H9 (cell line): ENCODE results near the gene MAP1S. TPM values are rescaled to one million over a fixed set of nuclear protein-coding genes. Genes with fewer than 3 reads are reported as not detected.

Source experiments
- DNase-seq: peaks from one replicate; pipeline ENCODE4 v3.0.0-alpha.2; 2017
- H2AFZ ChIP-seq: one replicate; pipeline ENCODE4 v1.6.1; 2013; ENCODE audit warnings: mild to moderate bottlenecking, low read length, control low read depth, moderate library complexity
- H2AK5ac ChIP-seq: 2 replicates; pipeline ENCODE4 v1.6.1; 2013; ENCODE audit warnings: low read length, control low read depth, mixed read lengths; ENCODE audit not compliant: insufficient read length
- H2BK120ac ChIP-seq: one replicate; pipeline ENCODE4 v1.6.1; 2013; ENCODE audit warnings: low read depth, mild to moderate bottlenecking, low read length, control low read depth, inconsistent platforms; ENCODE audit not compliant: poor library complexity, severe bottlenecking
- H2BK12ac ChIP-seq: 2 replicates; pipeline ENCODE4 v1.6.1; 2013; ENCODE audit warnings: low read length, control low read depth, mixed read lengths, low read depth; ENCODE audit not compliant: insufficient read length
- H2BK15ac ChIP-seq: 2 replicates; pipeline ENCODE4 v1.6.1; 2013; ENCODE audit warnings: low read depth, low read length, control low read depth
- H2BK20ac ChIP-seq: one replicate; pipeline ENCODE4 v1.6.1; 2013; ENCODE audit warnings: low read depth, mild to moderate bottlenecking, low read length, control low read depth, inconsistent platforms; ENCODE audit not compliant: poor library complexity, severe bottlenecking
- H2BK5ac ChIP-seq: 2 replicates; pipeline ENCODE4 v1.6.1; 2013; ENCODE audit warnings: low read length, control low read depth, mixed read lengths; ENCODE audit not compliant: insufficient read length
- H3K14ac ChIP-seq: 2 replicates; pipeline ENCODE4 v1.6.1; 2013; ENCODE audit warnings: low read length, control low read depth; ENCODE audit not compliant: insufficient read depth
- H3K18ac ChIP-seq: 2 replicates; pipeline ENCODE4 v1.6.1; 2013; ENCODE audit warnings: low read depth, mild to moderate bottlenecking, mixed read lengths, low read length, control low read depth; ENCODE audit not compliant: insufficient read length
- H3K23ac ChIP-seq: 2 replicates; pipeline ENCODE4 v1.6.1; 2013; ENCODE audit warnings: low read length, control low read depth, mixed read lengths, low read depth; ENCODE audit not compliant: insufficient read length
- H3K23me2 ChIP-seq: 2 replicates; pipeline ENCODE4 v1.6.1; 2013; ENCODE audit warnings: low read depth, mild to moderate bottlenecking, mixed read lengths, low read length, control low read depth; ENCODE audit not compliant: insufficient read length, poor library complexity, severe bottlenecking
- H3K27ac ChIP-seq: 2 replicates; pipeline ENCODE4 v1.5.1; 2013; ENCODE audit warnings: low read length, control low read depth, mixed read lengths, low read depth; ENCODE audit not compliant: insufficient read length
- H3K27me3 ChIP-seq: 2 replicates; pipeline ENCODE4 v1.6.1; 2013; ENCODE audit warnings: low read length, control low read depth, inconsistent platforms; ENCODE audit not compliant: insufficient read depth
- H3K4ac ChIP-seq: 2 replicates; pipeline ENCODE4 v1.6.1; 2013; ENCODE audit warnings: low read depth, mild to moderate bottlenecking, control low read depth, inconsistent platforms, low read length, moderate library complexity
- H3K4me1 ChIP-seq: 2 replicates; pipeline ENCODE4 v1.6.1; 2013; ENCODE audit warnings: low read length, control low read depth, inconsistent platforms; ENCODE audit not compliant: insufficient read depth
- H3K4me2 ChIP-seq: 2 replicates; pipeline ENCODE4 v1.6.1; 2013; ENCODE audit warnings: low read length, control low read depth, mixed read lengths; ENCODE audit not compliant: insufficient read length, insufficient read depth
- H3K56ac ChIP-seq: 2 replicates; pipeline ENCODE4 v1.6.1; 2013; ENCODE audit warnings: low read depth, mild to moderate bottlenecking, mixed read lengths, low read length, control low read depth; ENCODE audit not compliant: insufficient read length
- H3K79me1 ChIP-seq: 2 replicates; pipeline ENCODE4 v1.6.1; 2013; ENCODE audit warnings: low read depth, mild to moderate bottlenecking, moderate library complexity, low read length, control low read depth, inconsistent platforms; ENCODE audit not compliant: insufficient read depth, poor library complexity, severe bottlenecking
- H3K79me2 ChIP-seq: 2 replicates; pipeline ENCODE4 v1.6.1; 2013; ENCODE audit warnings: low read length, control low read depth, inconsistent platforms; ENCODE audit not compliant: insufficient read depth
- H3K9ac ChIP-seq: 2 replicates; pipeline ENCODE4 v1.6.1; 2013; ENCODE audit warnings: low read length, control low read depth, mixed read lengths; ENCODE audit not compliant: insufficient read length; ENCODE audit errors: extremely low read depth
- H3K9me3 ChIP-seq: one replicate; pipeline ENCODE4 v1.6.1; 2013; ENCODE audit warnings: low read depth, low read length, inconsistent platforms; ENCODE audit not compliant: control insufficient read depth
- H3T11ph ChIP-seq: one replicate; pipeline ENCODE4 v1.6.1; 2013; ENCODE audit warnings: mild to moderate bottlenecking, low read length, control low read depth, inconsistent platforms
- H4K20me1 ChIP-seq: one replicate; pipeline ENCODE4 v1.6.1; 2013; ENCODE audit not compliant: control insufficient read depth, insufficient read length, insufficient read depth
- H4K5ac ChIP-seq: 2 replicates; pipeline ENCODE4 v1.6.1; 2013; ENCODE audit warnings: low read depth, mild to moderate bottlenecking, mixed read lengths, low read length, control low read depth; ENCODE audit not compliant: insufficient read length
- H4K8ac ChIP-seq: replicated peaks from 2 replicates; pipeline ENCODE4 v1.6.1; 2013; ENCODE audit warnings: low read length, control low read depth, mixed read lengths, low read depth; ENCODE audit not compliant: insufficient read length
- H4K91ac ChIP-seq: 2 replicates; pipeline ENCODE4 v1.6.1; 2013; ENCODE audit warnings: low read depth, mild to moderate bottlenecking, moderate library complexity, mixed read lengths, low read length, control low read depth; ENCODE audit not compliant: insufficient read length
- H3K27ac Mint-ChIP-seq, 3 experiments: 2 replicates in 2 of 3; 3 replicates in 1 of 3; pipeline ENCODE4 v1.8.0; 2020 to 2021; ENCODE audit warnings: mixed read lengths in 3 of 3, mild to moderate bottlenecking in 1 of 3, moderate library complexity in 1 of 3
- H3K27me3 Mint-ChIP-seq: 2 replicates; pipeline ENCODE4 v1.8.0; 2021; ENCODE audit warnings: low read depth, mild to moderate bottlenecking, moderate library complexity, mixed read lengths
- H3K36me3 Mint-ChIP-seq, 3 experiments: 2 replicates in 2 of 3; 3 replicates in 1 of 3; pipeline ENCODE4 v1.8.0; 2020 to 2021; ENCODE audit warnings: low read depth in 3 of 3, mixed read lengths in 3 of 3; ENCODE audit not compliant: insufficient read depth in 1 of 3
- H3K4me1 Mint-ChIP-seq, 2 experiments: 2 replicates each; pipeline ENCODE4 v1.8.0; 2020; ENCODE audit warnings: mixed read lengths in 2 of 2
- H3K4me3 Mint-ChIP-seq, 2 experiments: 2 replicates in 1 of 2; 3 replicates in 1 of 2; pipeline ENCODE4 v1.8.0; 2020 to 2021; ENCODE audit warnings: mild to moderate bottlenecking in 2 of 2, mixed read lengths in 2 of 2, moderate library complexity in 1 of 2
- H3K9me3 Mint-ChIP-seq, 2 experiments: 2 replicates in 1 of 2; 3 replicates in 1 of 2; pipeline ENCODE4 v1.8.0; 2020; ENCODE audit warnings: mild to moderate bottlenecking in 2 of 2, mixed read lengths in 2 of 2, moderate library complexity in 1 of 2
- CTCF ChIP-seq: fragments of 200-600 bp; sonication (generic); conservative IDR thresholded peaks from 3 replicates; pipeline ENCODE4 v1.8.0; 2021; ENCODE audit warnings: antibody characterized with exemption, mild to moderate bottlenecking
- WGBS: extraction: QIAGEN DNeasy Blood & Tissue Kit; methylation state at CpG from one replicate; pipeline ENCODE4 v1.1.7; 2013; ENCODE audit warnings: missing lambda C conversion rate, low lambda C conversion rate, mixed read lengths; ENCODE audit not compliant: insufficient read length; ENCODE audit errors: extremely low coverage; 5-methylcytosine and 5-hydroxymethylcytosine counted together
- total RNA-seq: library from RNA; stranded (reverse); gene quantifications from 2 replicates; pipeline ENCODE4 v1.2.1, GENCODE V29; 2021

Gene MAP1S
- total RNA-seq, 1 experiment from 2014 or later = 160 TPM

GRCh38 chr19:17678836-17679235 is 40.4 kb upstream of the MAP1S start:
- no peak overlapping the region for H4K5ac ChIP-seq
- no peaks in the 10 kb centered on the region; the same call in 1 of the 2 replicates for H3K79me2 ChIP-seq
- H3K27me3 Mint-ChIP-seq = peaks cover 3% of the 10 kb centered on the region; the same call in 1 of the 2 replicates
- H2BK5ac ChIP-seq = no peak overlapping the region
- no peak overlapping the region for H3K27ac ChIP-seq
- no peak overlapping the region for H3K18ac ChIP-seq
- no peak overlapping the region for H3K27ac Mint-ChIP-seq
- H2AFZ ChIP-seq = no peak overlapping the region
- no peak overlapping the region for H3K56ac ChIP-seq
- peaks cover 27 to 42% of the 10 kb centered on the region in 2 experiments for H3K4me1 Mint-ChIP-seq
- no CpG with 5 or more reads among the region's 4 CpGs for WGBS
- H4K8ac ChIP-seq = no peak overlapping the region
- no peak overlapping the region for H3T11ph ChIP-seq
- H2BK15ac ChIP-seq = no peak overlapping the region
- no peak overlapping the region for H2BK20ac ChIP-seq
- H2BK120ac ChIP-seq = no peak overlapping the region
- H4K91ac ChIP-seq = no peak overlapping the region
- peaks cover 9% of the 10 kb centered on the region for H3K23me2 ChIP-seq
- H3K4me3 Mint-ChIP-seq = peak overlapping the region in 1 of 2 experiments; percentile 12; a peak in 2 of 5 replicates
- H3K36me3 Mint-ChIP-seq = peaks cover 0 to 5% (median 3%) of the 10 kb centered on the region in 3 experiments; a peak in 3 of 7 replicates
- no peak overlapping the region for H3K9ac ChIP-seq
- no peak overlapping the region for H3K4me2 ChIP-seq
- no peaks in the 10 kb centered on the region for H3K9me3 ChIP-seq
- H3K79me1 ChIP-seq = peaks cover 4% of the 10 kb centered on the region
- H3K9me3 Mint-ChIP-seq = no peaks in the 10 kb centered on the region
- no peak overlapping the region for H3K4ac ChIP-seq
- H2BK12ac ChIP-seq = no peak overlapping the region
- H3K23ac ChIP-seq = no peak overlapping the region
- H3K27me3 ChIP-seq = no peaks in the 10 kb centered on the region
- no peaks in the 10 kb centered on the region for H4K20me1 ChIP-seq
- no peak overlapping the region for H2AK5ac ChIP-seq
- no peak for DNase-seq
- H3K4me1 ChIP-seq = peaks cover 2% of the 10 kb centered on the region; the same call in 1 of the 2 replicates
- no peak overlapping the region for H3K14ac ChIP-seq
- no peak for TF ChIP-seq CTCF
